ENCODE data around the gene RFX1.
"Not testable (repeated sequence)": the region's sequence is repeated elsewhere in the genome, so short reads cannot be mapped to it uniquely, and the experiment has no call there.

Gene RFX1

DNA sequence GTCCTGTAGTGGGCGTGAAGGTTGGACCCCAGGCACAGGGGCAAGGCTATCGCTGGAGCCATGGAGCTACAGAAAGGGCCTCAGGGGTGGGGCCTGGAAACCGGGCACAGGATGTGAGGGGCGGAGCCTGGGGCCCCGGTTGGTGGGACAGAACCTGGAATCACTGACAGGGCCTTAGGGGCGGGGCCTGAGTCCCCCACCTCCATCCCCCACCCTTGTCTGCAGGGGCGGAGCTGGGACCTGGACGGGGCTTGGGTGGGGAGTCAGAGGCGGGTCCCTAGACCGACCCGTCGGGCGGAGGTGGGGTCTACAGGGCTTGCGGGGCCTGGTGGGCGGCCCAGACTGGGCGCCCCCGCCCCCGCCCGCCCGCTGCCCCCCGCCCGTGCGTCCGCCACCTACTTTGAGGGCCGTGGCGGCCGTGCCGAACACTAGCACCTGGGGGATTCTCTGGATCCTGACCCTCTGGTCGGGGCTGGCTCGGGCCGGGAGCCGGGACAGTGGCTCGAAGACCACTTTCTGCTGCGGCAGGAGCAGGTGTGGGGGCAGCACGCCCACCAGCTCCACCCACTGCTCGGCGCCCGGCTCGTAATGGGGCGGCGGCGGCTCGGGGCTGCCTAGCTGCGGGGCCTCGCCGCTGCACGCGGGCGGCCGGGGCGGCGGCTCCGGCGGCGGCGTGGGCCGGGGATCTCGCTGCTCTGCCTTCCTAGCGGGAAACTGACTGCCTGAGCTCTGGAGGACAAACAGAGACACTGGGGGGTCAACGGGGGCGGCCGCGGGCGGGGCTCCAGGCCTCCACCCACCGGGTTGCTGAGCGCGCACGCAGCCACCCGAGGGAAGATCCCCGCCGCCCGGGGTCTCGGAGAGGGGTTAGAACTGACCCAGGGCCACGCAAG, 27.5 kb downstream of the RFX1 start:
- peak; percentile 80 for DNase-seq

DNA sequence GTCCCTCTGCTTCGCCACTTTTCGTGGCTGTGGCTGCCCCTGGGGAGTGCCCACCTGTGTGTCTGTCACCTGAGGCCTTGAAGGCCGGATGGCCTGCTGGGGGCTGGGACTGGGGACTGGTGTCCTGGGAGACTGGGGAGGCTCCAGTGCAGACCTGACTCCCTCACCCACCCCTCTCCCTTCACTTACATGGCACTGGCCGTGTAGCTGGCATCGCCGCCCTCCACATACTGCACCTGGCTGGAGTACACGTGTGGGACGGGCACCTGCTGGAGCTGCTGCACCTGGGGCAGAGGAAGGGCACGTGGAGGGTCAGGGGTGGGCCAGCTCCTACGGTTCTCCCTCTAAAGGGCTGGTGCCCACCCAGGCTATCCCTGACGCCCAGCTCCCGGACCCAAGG, 28.3 kb downstream of the RFX1 start:
- DNase-seq, result no peak

DNA sequence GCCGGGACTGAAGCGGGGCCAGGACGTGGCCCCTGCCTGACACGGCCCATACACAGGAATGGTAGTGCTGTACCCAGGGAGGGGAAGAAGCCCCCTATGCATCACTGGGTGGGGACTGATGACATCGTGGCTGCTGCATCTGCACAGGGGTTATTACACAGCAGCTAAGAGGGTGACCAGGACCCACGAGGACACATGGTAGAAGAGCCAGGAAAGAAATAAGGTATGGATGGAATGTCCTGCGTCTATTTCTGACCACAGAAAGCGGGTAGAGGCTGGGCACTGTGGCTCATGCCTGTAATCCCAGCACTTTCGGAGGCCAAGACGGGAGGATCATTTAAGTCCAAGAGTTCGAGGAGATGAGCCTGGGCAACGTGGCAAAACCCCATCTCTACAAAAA, 29.7 kb downstream of the RFX1 start:
- DNase-seq, result no peak

DNA sequence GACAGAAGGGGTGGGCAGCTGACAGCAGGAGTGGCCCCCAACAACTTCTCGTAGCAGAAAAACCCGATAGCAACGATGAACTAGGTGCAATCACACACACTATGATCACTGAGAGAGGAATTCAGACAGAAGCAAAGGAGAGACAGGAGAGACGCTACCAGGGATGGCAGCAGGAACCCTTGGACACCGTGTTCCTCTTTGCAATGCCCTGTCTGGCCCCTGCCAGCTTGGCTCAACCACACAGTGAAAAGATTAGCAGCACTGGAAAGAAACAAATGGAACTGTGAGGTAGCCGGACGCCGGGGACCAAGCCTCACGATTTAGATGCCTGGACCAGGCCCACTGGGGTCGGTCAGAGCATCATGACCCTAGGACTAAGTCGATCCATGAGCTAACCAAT, 30.2 kb downstream of the RFX1 start:
- no peak for DNase-seq

DNA sequence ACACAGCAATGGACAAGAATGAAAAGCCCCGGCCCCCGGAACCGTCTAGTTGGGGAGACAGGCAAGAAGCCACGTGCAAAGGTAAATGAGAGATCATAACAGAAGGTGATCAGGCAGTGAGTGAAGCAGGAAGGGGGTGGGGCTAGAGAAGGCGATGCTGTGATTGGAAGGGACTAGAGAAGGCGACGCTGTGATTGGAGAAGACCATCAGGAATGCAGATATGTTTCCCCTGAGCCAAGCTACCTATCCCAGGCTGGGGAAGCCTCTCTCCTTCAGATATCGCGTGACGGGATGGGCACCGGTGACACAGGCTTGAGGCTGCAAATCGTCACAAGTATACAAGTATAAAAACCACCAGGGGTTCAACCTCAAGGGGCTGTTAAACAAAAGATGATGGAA, 32.0 kb downstream of the RFX1 start:
- peak; percentile 99 for DNase-seq

DNA sequence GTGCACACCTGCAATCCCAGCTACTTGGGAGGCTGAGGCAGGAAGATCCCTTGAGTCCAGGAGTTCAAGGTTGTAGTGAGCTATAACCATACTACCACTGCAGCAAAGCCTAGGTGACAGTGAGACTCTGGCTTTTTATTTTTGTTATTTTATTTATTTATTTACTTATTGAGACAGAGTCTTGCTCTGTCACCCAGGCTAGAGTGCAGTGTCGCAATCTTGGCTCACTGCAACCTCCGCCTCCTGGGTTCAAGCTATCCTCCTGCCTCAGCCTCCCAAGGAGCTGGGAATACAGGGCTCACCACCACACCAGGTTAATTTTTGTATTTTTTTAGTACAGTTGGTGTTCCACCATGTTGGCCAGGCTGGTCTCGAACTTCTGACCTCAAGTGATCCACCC, 32.6 kb downstream of the RFX1 start:
- not testable (repeated sequence) for DNase-seq

DNA sequence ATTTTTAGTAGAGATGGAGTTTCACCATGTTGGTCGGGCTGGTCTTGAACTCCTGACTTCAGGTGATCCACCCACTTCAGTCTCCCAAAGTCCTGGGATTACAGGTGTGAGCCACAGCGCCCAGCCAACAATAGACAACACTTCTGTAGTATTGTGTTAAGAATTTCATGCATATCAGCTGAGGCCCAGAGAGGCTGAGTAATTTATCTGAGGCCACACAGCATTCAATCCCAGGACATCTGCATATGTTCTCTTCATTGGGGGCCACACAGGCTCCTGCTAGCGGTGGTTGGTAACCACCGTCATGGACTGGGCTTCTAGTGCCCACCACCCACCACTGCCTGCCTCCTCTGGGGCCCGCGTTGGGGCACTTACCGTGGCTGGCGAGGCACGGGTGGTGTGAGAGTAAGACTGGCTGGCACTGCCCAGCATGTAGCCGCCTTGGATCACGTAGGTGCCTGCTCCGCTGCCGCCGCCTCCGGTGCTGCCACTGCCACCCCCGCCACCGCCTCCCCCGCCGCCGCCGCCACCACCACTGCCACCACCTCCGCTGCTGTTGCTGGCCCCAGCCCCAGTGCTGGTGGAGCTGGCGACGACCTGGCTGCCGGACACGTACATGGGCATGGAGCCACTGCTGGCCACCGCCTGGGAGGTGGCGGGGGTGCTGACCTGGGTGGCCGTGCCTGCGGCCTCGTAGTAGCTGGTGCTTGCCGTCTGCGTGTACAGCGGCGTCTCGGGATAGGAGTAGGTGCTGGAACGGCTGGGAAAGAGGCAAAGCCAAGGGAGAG, 33.6 kb downstream of the RFX1 start:
- DNase-seq, result no peak

DNA sequence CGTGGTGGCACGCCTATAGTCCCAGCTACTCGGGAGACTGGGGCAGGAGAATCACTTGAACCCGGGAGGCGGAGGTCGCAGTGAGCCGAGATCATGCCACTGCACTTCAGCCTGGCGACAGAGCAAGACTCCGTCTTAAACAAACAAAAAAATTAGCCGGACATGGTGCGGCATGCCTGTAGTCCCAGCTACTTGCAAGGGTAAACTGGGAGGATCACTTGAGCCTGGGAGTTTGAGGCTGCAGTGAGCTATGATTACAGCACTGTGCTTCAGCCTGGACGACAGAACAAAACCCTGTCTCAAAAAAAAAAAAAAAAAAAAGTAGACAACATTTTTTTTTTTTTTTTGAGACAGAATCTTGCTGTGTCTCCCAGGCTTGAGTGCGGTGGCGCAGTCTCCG, 34.3 kb downstream of the RFX1 start:
- DNase-seq, result not testable (repeated sequence)

DNA sequence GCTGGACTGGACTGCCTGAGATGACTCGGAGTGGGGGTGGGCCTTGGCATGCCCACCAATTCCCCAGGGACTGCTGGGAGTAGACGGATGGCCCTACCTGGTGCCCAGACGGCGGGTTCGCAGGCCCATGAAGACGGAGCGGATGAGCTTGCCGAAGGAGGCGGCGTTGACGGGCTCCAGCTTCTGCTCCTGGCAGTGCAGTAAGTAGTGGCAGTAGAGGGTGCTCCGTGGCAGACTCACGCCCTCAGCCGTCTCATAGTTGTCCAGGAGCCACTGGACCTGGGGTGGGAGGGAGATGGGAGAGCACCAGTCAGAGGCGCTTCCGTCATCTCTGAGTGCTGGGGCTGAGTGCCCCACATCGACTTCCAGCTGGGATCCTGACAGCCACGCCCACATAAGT, 36.2 kb downstream of the RFX1 start:
- DNase-seq, result no peak

DNA sequence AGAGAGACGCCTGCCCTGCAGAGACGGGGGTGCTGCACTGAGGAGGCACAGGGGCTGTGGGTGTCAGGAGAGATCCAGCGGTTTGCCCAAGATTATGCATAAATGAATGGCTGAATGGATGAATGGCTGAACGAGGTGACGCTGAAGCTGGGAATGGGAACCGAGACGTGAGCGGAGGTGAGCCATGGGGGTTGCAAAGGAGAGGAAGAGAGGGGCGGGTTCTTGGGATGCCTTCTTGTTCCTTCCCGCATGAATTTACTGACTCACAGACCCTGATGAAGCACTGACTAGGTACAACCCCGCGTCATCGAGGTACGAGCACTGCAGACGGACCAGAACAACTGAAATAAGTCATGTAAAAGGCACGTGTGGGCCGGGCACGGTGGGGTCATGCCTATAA, 37.1 kb downstream of the RFX1 start:
- no peak for DNase-seq

DNA sequence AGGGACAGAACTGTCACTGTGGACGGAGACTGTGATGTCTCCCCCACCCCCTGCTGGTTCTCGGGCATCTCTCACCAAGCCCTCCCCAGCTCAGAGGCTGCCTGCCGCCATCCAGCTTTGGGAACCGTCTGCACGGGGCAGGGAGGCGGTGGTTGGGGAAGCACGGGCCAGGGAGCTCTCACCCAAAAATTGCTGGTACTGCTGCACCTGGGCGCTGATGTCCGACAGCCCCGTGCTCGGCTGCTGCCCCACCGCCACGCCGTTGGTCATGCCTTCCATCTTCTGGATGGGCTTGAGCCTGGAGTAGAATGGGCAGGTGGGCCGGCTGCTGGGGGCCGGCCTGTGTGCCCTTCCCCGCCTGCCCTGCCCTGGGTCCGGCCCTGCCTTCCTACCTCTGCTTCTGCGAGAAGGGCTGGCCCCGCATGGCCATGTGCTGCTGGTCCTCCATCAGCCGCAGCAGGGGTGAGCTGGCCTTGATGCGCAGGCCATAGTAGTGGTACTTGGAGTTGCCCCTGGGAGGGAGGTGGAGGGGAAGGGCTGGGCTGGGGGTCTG, 37.7 kb downstream of the RFX1 start:
- no peak for DNase-seq

DNA sequence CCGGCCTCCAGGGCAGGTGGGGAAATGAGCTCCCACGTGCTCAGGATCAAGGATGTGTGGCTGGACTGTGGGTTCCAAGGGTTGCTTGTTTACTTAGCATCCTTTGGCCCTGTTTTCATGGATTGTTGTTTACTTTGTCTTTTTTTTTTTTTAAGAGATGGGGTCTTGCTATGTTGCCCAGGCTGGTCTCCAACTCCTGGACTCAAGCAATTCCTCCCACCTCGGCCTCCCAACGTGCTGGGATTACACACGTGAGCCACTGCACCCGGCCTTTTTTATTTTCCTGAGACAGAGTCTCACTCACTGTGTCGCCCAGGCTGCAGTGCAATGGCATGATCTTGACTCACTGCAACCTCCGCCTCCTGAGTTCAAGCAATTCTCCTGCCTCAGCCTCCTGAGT, 38.9 kb downstream of the RFX1 start:
- DNase-seq, result not testable (repeated sequence)

DNA sequence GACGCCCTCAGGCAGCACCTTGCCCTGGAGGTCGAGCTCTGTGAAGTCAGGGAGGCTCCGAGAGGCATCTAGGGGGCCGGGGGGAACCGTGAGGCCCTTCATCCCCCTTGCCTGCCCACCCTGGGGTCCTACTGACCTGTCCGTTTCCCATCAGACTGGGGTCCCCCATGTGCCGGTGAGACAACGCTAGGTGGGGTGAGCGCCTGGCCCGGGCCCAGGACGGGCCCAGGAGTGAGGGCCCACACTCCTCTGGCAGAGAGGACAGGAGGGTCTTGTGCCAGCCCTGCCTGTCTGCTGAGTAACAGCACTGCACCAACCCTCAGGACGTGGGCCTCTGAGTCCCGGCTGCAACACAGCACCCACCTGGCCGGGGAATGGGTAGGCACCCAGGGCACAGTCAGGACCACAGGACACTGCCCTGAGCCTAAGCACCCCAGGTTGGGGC, 39.4 kb downstream of the RFX1 start:
- DNase-seq, result no peak

DNA sequence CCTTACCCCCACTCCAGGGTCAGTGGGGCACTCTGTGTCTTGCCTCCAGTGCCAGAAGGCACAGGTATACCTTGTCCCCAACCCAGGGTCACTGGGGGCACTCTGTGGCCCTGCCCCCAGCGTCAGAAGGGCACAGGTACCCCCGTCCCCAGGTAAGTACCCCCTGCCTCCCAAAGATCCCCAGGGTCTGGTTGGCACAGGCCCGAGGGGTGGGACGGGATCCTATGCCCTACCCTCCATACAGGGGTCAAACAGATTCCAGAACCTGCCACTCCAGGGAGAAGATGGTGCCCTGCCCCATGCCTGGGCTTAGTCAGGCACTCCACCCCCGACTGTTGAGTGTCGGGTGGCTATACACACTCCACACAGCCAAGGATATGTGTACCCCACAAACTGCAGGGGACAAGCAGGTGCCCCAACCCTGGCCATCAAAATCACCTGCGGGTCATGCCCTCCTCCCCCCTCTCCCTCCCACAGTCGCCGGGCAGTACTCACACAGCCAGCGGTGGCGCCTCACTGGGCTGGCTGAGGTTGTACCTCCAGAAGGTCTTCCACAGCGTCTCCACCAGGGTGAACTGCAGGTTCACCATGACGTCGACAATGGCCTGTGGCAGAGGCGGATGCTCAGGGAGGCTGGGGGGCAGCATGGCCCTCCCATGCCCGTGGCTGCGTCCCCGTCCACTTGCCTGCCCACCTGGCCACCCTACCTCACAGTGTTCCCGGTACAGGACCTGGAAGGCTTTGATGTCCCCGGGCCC, 40.0 kb downstream of the RFX1 start:
- DNase-seq, result no peak

DNA sequence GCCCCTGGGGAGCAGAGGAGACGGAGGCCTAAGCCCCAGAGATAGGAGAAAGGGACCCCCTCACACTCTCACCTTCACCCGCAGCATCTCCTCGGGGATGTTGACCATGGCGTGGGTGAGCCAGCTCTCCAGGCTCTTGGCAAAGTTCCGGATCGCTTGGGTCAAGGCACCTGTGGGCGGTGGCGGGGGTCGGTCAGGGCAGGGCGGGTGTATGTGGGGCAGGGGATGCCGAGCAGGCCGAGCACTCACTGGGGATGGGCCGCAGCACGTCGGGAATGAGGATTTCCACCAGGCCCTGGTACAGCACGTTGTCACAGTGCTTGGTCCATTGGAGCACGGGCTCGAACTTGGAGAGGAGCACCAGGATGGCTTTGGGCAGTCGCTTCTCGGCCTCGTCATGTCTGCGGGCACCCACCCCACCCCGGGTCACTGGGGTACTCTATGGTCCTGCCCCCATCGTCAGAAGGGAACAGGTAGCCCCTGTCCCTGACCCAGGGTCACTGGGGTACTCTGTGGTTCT, 40.7 kb downstream of the RFX1 start:
- no peak for DNase-seq

DNA sequence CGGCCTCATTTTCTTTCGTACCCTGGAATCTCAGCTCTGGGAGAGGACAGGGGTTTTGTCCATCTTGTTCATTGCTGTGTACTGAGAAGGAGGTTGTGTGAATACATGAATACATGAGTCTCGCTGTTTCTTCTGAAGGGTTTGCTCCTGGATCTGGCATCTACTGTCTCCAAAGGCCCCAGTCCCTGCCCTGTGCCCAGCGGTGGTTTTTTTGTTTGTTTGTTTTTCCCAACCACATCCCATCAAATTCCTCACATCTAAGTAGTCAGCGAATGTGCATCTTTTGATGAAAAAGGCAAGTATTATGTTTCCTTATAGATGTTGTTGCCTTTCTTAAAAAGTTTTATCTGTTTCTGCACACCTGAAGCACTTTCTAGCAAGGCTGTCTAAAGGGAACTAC, 41.3 kb downstream of the RFX1 start:
- no peak for DNase-seq

DNA sequence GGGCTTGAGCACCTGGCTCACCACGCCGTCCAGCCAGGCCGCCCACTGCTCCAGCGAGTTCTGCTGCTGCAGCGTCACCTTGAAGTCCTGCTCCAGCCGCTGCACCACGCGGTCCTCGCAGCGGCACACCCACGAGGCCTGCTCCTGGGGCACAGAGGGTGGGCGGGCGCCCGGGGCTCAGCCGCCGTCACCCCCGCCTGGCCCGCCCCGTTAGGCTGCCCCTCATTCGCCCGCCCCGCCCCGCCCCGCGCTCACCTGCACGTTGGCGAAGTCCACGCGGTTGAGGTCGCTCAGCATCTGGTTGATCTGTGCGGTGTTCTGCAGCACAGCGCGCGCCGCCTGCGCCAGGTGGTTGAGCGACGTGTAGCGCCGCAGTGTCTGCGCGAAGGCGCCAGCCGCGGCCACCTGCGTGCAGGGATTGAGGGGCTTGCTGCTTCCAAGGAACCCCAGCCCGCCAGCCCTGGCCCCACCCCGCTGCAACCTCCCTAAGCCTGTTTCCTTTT, 42.5 kb downstream of the RFX1 start:
- no peak for DNase-seq

DNA sequence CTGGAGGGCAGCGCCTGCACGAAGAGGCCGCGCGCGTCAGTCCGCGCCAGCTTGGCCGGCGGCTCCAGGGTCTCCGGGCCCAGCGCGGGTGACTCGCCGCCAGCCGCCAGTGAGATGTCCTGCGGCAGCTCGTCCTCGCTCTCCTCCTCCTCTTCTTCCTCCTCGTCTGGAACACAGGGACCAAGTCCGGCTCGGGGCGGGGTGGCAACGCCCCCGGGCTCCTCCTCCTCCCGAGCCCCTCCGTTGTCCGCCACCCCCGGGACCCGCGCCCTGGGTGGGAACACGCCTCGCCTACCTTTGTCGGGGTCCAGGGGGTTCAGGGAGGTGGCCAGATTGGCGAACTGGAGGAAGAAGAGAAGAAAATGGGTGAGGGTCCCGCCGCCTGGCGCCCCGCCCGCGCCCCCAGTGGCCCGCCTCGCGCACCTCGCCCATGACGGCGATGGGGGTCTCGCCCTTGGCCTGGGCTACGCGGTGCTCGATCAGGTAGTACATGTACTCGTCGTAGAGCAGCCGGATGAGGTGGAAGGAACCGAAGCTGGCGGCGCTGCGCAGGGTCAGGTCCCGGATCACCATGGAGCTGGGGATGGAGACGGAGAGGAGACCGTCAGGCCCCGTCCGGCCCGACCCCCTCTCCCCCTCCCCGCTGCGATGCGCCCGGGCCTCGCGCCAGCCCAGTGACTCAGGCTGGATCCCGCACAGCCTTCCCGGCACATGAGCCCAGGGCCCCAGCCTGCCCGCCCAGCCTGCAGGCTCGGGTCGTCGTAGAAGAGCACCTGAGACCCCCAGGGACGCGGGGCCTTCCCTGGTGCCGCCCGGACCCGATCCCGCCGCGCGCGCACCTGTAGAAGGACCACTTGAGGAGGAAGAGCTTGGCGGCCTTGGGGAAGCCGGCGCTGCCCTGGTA, 43.2 kb downstream of the RFX1 start:
- no peak for DNase-seq

DNA sequence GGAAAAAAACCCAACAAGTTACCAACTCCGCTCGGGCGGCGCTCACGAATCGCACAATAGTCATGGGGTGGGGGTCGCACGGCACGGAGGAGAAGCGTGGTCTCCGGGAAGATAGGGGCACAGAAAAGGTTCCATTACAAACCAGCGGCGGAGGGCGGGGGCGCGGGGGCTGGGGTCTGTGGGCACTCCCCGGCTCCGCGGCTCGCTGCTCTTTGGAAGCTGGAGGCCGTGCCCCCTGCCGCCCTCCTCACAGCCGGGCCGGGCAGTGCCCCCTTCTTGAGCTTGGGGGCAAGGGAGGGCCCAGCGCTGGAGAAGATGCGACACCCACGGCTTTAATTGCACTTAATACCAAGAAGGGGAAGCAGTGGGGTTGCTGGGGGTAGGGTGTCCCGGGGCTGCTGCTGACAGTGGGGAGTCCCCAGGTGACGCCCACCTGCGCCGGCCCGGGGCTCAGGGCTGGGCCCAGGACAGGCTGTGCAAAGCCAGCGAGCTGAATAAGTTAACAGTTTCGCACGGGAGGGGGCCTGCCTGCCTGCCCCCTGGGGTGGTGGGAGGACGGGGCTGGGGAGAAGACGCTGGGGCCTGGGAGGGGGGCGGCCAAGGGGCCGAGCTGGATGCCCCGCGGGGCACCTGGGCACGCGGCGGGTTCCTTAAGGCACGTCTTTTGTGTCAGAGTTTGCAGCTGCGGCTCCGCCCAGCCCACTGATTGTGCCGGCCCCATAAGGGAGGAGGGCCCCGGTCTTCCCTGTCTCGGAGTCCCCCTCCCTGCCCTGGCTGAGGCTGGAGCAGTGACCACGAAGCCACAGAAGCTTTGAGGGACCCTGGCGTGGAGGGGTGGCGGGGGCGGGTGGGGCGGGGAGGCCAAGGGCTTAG, 44.1 kb downstream of the RFX1 start:
- DNase-seq, result no peak

Data from NCI-H2171 treated with DMSO at 0.1 percent for 48 hours (cell line).